DMS79 (cell line): ENCODE measurements around the gene SIN3B.
"Not testable (repeated sequence)": the region's sequence is repeated elsewhere in the genome, so short reads cannot be mapped to it uniquely, and the experiment has no call there.

Experiments
- DNase-seq: peaks from one replicate; lab custom pipeline; 2025; lab: John Stamatoyannopoulos, UW

SIN3B gene

GRCh38 chr19:16868423-16869130 is 39.4 kb downstream of the SIN3B start:
- DNase-seq = no peak

- no peak for DNase-seq
These were observed 40.3 kb downstream of the SIN3B start for GRCh38 chr19:16869331-16869972.

- DNase-seq = no peak
These were observed 42.7 kb downstream of the SIN3B start for GRCh38 chr19:16871871-16872270.

GRCh38 chr19:16872728-16873127 is 43.5 kb downstream of the SIN3B start:
- DNase-seq = no peak

- no peak for DNase-seq
These were observed 44.4 kb downstream of the SIN3B start for GRCh38 chr19:16873594-16873993.

GRCh38 chr19:16874250-16874977 is 45.2 kb downstream of the SIN3B start:
- no peak for DNase-seq

GRCh38 chr19:16874978-16875299 is 45.7 kb downstream of the SIN3B start:
- not testable (repeated sequence) for DNase-seq

- no peak for DNase-seq
These were observed 46.7 kb downstream of the SIN3B start for GRCh38 chr19:16875584-16876555.

- DNase-seq = no peak
These were observed 47.7 kb downstream of the SIN3B start for GRCh38 chr19:16876904-16877361.

- DNase-seq = no peak
These were observed 48.4 kb downstream of the SIN3B start for GRCh38 chr19:16877581-16877980.

GRCh38 chr19:16878181-16878965 is 49.2 kb downstream of the SIN3B start:
- no peak for DNase-seq

GRCh38 chr19:16880884-16881554 is 51.8 kb downstream of the SIN3B start:
- DNase-seq = no peak

- DNase-seq = no peak
These were observed 52.9 kb downstream of the SIN3B start for GRCh38 chr19:16882146-16882545.

GRCh38 chr19:16883522-16883921 is 54.3 kb downstream of the SIN3B start:
- DNase-seq = no peak

GRCh38 chr19:16885166-16885565 is 56.0 kb downstream of the SIN3B start:
- no peak for DNase-seq

- DNase-seq = no peak
These were observed 57.2 kb downstream of the SIN3B start for GRCh38 chr19:16886305-16886880.

GRCh38 chr19:16887353-16888265 is 58.4 kb downstream of the SIN3B start:
- no peak for DNase-seq

GRCh38 chr19:16888629-16889365 is 59.6 kb downstream of the SIN3B start, which contains the start of gene F2RL3:
Gene F2RL3 (plus strand): TSS chr19:16888999. CDS start chr19:16889190, 191 bp downstream.
- no peak for DNase-seq
